Dedifferentiated amniotic fluid mesenchymal stem cell (primary cell): ENCODE measurements around the gene ITGB1BP1.
A peak's percentile ranks its signal among the peaks of the same experiment; 100 is the strongest.

Experiments used
- DNase-seq: peaks from one replicate; pipeline ENCODE4 v3.0.0-alpha.2; 2016; ENCODE audit errors: extremely low spot score

The ITGB1BP1 gene, protein sequence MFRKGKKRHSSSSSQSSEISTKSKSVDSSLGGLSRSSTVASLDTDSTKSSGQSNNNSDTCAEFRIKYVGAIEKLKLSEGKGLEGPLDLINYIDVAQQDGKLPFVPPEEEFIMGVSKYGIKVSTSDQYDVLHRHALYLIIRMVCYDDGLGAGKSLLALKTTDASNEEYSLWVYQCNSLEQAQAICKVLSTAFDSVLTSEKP

DNA sequence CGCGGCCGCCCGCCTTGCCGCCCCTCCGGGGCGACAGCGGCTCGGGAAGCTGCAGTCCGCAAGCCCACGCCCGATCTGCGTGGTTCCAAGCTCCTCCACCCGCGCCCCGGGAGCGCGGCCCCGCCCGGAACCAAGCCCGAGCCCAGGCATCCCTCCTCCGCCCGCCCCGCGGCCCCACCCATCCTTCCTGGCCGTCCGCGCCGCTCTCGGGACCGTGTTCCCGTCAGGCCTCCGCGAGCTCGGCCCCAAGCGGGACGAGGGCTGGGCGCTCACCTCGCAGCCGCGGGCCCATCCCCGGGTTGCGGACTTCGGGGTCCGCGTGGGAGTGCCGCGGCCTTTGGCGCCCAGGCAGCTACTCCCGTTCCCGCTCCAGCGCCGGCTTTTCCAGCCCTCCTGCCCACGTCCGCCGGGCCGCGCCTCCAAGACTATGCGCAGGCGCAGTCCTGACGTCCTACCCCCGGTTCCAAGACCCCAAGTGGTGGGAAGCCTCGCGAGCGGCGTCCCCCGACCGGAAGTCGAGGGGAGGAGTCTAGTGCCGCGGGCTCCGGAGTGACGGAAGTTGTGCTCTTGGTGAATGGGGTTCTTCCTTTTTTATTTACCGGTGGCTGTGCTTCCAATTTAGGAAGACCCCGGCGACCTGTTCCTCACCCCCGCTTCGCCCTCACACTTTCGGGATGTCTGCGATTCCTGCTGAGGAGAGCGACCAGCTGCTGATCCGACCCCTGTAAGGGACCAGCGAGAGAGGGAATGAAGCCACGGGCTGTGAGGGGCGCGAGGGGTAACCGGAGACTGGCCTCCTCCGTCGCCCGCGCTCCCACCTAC, at the start of gene ITGB1BP1, which contains the start of gene CPSF3:
Gene ITGB1BP1, minus strand, starts transcription at position 429 of the 822 bp plus-strand sequence. CDS start 4,831 bp downstream, outside the sequence.
Gene CPSF3, plus strand, starts transcription at position 555 of the 822 bp plus-strand sequence. Its CDS starts 120 bp downstream, at position 675.
- DNase-seq = peak; percentile 98

DNA sequence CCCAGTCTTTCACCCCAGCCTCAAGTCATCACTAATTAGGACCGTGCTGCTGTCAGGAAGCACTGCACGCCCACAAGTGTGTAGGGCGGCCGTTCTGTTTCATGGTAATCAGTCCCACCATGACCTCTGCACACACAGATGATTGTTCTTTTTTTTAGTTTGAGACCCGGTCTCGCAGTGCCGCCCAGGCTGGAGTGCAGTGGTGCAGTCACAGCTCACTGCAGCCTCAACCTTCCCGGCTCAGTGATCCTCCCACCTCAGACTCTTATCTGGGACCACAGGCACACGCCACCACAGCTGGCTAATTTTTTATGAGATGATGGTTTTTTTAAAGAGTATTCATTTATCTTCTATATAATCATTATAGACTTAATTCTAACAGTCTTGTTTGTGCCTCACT, 49.2 kb upstream of the ITGB1BP1 start:
- DNase-seq = no peak

DNA sequence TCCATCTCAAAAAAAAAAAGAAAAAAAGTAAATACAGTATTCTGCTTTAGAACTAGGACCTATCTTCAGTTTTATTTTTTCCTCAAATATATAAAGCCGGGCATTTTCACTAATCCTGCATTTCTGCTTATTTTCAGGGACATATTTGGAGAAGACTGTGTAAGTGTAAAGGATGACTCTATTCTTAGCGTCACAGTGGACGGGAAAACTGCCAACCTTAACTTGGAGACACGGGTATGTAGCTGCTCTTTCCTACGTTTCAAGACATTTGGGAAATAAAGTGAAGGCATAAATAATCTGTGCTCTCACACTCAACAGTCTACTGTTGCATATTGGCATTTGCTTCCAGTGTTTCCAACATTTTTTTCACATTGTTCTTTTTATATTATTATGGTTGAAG, 47.9 kb upstream of the ITGB1BP1 start:
- no peak for DNase-seq

DNA sequence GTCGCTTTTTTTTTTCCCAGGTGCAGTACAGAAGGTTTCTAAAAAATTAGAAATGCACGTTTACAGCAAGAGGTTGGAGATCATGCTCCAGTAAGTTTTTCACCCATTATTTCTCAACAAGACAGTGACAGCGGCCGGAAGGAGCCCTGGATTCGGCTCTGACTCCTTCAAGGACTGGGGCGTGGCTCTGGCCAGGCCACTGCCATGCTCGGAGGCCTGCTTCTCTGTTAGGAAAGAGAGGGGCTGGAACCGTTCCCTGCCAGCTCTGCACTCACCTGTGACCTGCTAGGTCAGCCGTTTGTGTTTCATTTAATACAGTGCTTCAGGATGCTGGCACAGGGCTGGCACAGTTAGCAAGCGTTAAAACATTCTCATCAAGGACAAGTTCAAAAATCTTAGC, 44.4 kb upstream of the ITGB1BP1 start:
- DNase-seq = no peak

DNA sequence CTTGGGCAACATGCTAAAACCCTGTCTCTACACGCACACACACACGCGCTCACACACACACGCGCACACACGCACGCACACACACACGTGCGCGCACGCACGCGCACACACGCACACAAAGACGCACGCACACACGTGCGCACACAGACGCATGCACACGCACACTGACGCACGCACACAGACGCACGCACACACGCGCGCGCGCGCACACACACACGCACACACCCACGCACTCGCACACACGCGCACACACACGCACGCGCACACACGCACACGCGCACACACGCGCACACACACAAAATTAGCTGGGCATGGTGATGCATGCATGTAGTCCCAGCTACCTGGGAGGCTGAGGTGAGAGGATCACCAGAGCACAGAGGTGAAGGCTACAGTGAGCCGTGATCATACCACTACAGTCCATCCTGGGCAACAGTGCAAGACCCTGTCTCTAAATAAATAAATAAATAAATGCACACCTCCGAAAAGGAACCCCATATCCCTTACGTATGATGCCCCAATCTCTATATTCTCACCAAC, 42.9 kb upstream of the ITGB1BP1 start:
- no peak for DNase-seq

DNA sequence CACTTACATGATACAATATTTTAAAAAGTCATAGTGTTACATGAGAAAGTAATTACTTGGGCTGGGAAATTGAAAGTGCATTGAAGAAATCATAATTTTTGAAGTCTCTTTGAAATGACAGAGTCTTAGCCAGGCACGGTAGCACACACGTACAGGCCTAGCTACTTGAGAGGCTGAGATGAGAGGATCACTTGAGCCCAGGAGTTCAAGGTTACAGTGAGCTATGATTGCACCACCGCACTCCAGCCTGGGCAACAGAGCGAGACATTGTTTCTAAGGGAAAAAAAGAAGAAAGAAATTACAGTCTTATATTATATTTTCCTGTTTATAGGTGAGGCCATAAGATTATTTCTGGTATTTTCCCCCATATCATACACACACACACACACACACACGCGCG, 41.8 kb upstream of the ITGB1BP1 start:
- DNase-seq = no peak

DNA sequence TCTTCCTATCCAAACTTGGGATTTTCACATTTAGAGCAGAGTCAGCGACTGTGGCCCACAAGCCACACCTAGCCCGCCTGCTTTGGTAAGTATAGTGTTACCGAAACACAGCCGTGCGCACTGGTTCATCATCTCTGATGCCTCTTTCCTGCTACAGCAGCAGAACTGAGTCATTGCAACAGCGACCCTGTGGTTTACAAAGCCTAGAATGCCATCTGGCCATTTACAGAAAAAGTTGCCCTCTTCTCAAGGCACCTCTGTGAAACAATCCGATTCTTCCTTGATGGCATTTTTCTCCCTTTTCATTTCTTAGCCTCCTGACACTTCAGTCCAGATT, 40.3 kb upstream of the ITGB1BP1 start:
- DNase-seq = no peak

DNA sequence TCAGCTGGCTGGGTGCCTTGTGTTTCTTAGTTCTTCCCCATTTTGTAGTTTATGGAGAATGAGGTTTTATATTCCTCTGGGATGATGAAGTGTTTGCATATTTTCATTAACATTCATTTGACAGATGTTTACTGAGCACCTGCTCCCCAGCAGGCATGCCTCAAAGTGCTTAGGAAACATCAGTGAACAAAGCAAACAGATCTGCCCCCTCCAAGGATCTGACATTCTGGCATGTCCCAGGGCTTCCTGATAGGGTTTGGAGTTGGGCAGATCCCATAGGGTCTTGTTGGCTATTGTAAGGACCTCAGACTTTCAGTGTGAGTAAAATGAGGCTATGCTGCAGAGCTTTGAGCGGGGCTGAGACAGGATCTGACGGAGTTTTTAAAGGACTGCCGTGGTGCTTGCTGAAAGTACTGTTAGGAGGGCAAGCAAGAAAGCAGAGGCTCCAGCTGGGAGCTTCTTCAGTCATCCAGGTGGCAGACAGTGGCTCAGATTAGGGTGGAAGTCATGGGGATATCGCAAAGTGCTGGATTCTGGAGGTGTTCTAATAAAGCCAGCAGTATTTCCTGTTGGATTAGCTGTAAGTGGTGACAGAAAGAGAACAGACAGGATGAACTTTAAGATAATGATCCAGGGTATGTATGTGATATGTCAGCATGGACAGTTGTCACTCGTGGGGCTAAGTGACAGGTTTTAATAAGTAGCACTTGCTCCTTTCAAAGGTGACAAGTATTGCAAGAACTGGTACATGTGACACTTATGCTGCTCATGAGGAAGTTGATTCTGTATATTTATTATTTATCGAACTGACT, 39.8 kb upstream of the ITGB1BP1 start:
- DNase-seq = no peak

DNA sequence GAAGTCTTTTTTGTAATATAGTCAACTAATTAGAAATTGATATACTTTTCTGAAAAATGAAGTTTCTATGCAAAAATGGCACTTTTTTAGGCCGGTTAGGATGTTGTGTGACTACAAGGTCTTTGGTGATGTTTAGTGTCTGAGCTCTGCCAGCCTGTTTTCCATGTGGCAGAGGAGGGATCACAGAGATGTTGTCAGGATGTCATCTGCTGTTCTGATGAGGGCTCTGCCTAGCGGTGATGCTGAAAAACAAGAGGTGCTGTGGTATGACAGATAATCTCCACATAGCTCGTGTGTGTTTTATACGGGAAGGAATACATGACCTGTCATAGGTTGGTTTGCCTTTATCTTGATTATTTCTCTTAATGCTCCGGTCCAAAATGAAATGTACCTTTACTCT, 39.0 kb upstream of the ITGB1BP1 start:
- DNase-seq = no peak

DNA sequence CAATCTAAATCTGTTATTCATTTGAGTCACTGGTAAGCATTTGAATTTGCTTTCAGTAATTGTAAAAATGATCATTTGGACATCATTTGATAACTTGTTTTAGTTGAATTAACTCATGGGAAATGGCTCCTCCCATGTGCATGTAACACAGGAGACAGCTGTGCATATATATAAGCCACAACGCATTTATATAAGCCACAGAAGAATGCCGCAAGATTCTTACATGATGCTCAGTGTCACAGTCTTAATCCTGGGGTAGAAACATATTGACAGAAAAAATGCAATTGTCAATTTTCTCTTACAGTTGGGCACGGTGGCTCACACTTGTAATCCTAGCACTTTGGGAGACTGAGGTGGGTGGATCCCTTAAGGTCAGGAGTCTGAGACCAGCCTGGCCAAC, 37.8 kb upstream of the ITGB1BP1 start:
- no peak for DNase-seq

DNA sequence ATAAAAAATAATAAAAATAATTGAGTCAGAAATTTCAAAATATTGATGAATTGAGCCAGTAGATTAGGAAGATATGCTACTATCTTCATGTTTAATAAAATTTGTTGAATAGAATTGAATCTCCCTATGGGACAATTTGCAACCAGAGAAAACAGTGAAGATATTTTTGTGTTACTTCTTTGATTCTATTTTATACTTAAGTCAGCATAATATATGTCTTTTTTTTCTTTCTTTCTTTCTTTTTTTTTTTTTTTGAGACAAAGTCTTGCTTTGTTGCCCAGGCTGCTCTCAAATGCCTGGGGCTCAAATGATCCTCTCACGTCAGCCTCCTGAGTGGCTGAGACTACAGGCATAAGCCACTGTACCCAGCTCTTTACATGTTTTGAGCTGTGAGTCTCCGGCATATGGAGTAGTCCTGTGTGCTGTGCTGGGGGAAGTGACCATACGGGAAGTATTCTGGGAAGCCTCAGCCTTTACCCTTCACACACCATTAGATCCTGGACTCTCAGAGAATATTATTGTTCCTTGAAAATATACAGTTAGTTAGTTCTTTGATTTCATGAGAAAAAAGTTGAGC, 37.2 kb upstream of the ITGB1BP1 start:
- no peak for DNase-seq

DNA sequence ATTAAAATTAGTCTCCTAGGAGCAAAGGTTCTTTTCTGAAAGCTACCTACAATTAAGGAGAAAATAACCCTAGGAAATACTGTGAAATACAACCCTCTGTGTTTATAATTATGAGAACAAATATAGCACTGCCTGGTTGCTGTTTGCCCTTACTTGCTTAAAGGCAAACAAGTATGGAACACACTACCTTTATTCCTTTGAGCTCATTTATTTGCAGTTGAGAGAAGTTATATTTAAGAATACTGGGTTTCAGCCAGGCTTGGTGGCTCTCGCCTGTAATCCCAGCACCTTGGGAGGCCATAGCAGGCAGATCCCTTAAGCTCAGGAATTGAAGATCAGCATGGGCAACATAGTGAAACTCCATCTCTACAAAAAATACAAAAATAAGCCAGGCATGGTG, 27.9 kb upstream of the ITGB1BP1 start:
- no peak for DNase-seq

DNA sequence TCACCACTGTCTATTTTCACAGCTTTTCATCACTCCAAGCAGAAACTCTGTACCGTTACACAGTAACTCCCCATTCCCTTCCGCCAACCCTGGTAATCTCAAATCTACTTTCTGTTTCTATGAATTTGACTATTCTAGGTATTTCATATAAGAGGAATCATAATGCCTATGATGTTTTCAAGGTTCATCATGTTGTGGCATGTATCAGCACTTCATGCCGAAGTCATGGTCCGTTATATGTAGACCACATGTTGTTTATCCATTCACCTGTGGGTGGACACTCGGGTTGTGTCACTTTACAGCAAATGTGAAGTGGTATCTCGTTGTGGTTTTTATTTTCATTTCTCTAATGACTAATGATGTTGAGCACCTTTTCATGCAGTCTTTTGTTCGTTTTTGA, 21.8 kb upstream of the ITGB1BP1 start:
- DNase-seq = no peak

DNA sequence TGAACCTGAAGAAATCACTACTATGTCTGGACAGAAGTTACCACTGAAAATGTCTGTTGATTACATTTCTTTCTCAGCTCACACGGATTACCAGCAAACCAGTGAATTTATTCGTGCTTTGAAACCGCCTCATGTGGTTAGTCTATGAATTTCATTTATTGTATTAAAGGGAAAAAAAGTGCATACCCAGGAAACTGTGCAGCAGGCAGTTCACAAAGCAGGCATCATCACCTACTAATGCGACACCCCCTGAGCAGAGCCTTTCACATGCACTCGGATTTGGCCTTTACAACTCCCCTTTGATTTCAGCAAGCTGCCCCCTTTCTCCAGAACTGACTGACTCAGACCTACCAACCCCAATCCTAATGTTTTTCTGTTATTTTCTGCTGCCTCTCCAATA, 20.2 kb upstream of the ITGB1BP1 start:
- no peak for DNase-seq

DNA sequence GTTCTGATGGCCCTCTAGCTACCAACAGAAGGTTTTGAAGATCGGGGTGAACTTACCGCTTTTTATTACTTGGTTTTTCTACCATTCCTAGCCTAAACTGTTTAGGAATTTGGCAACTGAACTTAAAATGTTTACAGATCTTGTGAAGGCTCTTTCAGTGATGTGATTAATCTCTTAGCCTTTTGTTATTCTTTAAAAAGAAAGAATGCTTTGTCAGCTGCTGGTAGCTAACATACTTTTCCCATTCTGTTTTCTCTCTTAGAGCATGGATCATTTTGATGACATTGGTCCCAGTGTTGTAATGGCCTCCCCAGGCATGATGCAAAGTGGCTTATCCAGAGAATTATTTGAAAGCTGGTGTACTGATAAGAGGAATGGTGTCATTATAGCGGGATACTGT, 18.2 kb upstream of the ITGB1BP1 start:
- DNase-seq = no peak

DNA sequence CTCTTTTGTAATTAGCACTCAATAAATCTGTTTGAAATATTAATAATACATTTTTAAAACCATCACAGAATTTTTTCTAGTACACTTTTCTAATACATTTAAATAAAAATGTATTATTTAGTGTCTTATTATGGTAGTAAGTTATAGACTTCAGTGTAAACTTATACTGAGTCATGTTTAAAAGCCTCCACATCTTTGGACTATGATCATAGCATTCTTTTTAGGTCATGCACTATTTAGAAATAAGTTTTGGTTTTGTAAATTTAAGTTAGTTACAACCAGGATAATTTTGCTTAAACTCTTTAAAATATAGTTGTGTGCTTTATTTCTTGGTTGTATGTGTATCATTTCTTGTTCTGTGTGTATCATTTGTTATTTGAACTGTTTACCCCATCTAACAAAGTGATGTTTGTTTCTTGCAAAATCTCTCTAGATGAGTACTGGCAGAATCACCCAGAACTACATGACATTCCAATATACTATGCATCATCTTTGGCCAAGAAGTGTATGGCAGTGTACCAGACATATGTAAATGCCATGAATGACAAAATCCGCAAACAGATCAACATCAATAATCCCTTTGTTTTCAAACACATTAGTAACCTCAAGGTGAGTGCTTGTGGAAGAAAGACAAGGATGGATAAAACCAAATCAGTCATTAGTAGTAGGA, 16.9 kb upstream of the ITGB1BP1 start:
- DNase-seq = peak; percentile 52

DNA sequence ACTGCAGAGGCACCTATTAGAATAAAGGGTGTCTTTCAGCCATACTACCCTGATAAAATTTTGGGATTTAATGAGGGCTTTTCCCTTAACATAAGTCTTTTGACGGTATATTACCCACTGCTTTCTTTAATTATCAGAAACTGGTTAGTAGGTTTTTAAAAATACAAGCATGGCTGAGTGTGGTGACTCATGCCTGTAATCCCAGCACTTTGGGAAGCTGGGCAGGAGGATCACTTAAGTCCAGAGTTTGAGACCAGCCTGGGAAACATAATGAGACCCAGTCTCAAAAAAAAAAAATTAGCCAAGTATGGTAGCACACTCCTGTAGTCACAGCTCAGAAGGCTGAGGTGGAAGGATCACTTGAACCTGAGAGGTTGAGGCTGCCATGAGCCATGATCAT, 16.2 kb upstream of the ITGB1BP1 start:
- no peak for DNase-seq

DNA sequence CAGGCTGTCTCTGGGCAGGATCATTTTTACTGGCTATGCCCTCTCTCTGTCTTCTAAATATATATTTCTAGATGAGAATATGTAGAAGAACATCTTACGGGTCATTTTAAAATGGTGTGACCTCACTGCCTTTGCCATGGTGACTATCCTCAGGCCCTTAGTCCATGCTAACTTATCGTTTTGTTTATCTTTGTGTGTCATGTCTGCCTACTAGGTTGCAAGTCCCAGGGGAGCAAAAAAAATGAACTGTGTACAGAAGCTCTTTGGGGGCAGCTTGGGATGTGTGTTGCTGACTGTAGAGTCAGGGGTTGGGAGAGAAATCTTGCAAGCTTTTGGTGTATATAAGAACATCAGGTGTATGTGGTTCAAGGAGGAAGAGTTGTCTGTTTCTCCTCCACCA, 11.2 kb upstream of the ITGB1BP1 start:
- no peak for DNase-seq

DNA sequence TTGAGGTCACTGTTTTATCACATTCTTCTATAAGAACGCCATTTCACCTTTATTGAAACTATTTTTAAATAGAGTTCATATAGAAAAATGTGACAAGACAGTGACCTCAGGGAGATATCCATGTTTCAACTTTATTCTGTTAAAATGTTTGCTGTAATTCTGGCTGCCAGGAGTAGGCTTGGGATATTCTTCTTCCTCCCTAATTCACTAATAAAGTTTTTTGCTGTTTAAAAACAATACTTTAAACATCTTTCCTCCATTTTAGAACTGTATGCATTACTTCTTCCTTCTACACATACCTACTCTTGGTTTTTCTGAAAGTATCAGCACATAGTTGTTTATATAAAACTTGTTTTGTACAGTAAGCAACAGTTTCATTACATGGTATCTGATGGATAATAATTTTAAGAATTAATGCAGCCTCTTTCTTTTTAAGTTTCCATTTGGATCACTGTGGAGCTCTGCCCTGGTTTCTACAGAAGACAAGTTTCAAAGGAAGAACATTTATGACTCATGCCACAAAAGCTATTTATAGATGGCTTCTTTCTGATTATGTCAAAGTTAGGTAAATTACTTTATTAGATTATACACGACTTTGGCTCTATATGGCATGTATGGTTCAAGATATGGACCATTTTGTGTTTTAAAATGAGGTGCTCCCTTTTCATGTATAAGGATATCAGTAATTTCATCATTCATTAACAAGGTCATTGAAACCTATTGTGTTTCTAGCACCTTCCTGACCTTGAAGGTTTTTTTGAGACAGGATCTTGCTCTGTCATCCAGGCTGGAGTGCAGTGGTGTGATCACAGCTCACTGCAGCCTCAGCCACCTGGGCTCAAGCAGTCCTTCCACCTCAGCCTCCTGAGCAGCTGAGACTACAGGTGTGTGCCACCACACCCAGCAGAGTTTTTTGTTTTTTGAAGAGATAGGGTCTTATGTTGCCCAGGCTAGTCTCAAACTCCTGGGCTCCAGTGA, 7.3 kb upstream of the ITGB1BP1 start:
- no peak for DNase-seq

DNA sequence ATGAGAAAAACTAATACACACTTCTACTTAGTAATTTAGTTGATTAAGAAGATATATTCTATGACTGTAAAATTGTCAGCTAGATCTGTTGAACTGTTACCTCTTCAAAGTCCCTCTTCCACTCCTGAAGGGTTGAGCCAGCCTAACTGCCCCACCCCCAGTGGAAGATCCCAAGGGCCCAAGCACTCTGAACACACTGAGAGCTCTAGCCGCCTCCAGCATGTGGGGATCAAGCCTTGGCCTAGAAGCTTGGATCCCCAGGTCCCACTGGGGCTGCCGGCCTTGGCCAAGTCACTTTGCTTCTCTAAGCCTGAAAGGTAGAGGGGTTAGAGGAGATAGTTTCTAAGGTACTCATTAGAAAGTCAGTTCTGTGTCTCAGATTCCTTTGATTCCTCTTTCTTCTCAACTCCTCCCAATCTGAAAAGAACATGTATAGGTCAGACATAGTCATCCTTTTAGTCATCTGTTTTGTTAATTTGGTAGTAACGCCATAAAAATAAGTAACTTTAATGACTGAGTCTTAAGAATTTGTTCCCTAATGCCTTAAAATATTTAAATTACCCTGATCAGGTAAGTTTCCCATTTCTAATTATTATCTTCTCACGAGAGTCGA, 5.7 kb upstream of the ITGB1BP1 start:
- no peak for DNase-seq
